Effector memory CD4-positive, alpha-beta T cell (primary cell): ENCODE data around the gene RANBP9.

Experiments used
- DNase-seq, 3 donors: peaks; one replicate each; pipeline ENCODE4 v3.0.0-alpha.2; 2020
- H3K27ac ChIP-seq: 2 replicates; pipeline ENCODE4 v1.7.0; 2013; ENCODE audit warnings: mild to moderate bottlenecking, low read length, moderate library complexity; ENCODE audit not compliant: insufficient read depth, poor library complexity, severe bottlenecking
- H3K27me3 ChIP-seq: replicated peaks from 2 replicates; pipeline ENCODE4 v1.7.0; 2013; ENCODE audit warnings: mild to moderate bottlenecking, low read length; ENCODE audit not compliant: insufficient read depth, control insufficient read depth, poor library complexity, severe bottlenecking
- H3K36me3 ChIP-seq: 2 replicates; pipeline ENCODE4 v1.7.0; 2013; ENCODE audit warnings: mild to moderate bottlenecking, low read length, moderate library complexity; ENCODE audit not compliant: control insufficient read depth, insufficient read depth
- H3K4me1 ChIP-seq: 2 replicates; pipeline ENCODE4 v1.7.0; 2013; ENCODE audit warnings: low read length, mild to moderate bottlenecking; ENCODE audit not compliant: control insufficient read depth, insufficient read depth, poor library complexity, severe bottlenecking
- H3K4me3 ChIP-seq: 2 replicates; pipeline ENCODE4 v1.7.0; 2013; ENCODE audit warnings: low read length, low read depth, mild to moderate bottlenecking; ENCODE audit not compliant: insufficient read depth, poor library complexity, severe bottlenecking
- H3K9me3 ChIP-seq: 2 replicates; pipeline ENCODE4 v1.7.0; 2013; ENCODE audit warnings: mild to moderate bottlenecking, low read length, moderate library complexity; ENCODE audit not compliant: control insufficient read depth

The RANBP9 gene

GRCh38 chr6:13671548-13672127 is 40.0 kb downstream of the RANBP9 start:
- Histone ChIP-seq H3K27me3 (no peaks in the 10 kb centered on the region), H3K36me3 (no peaks in the 10 kb centered on the region), H3K9me3 (no peaks in the 10 kb centered on the region), H3K4me3 (no peak overlapping the region), H3K27ac (no peak overlapping the region), H3K4me1 (peaks cover 3% of the 10 kb centered on the region)
- DNase-seq: no peak

- no peaks in the 10 kb centered on the region for H3K9me3 ChIP-seq
- H3K27ac ChIP-seq: no peak overlapping the region
- H3K4me3 ChIP-seq: no peak overlapping the region
- H3K27me3 ChIP-seq: no peaks in the 10 kb centered on the region
- no peak for DNase-seq
- peaks cover 3% of the 10 kb centered on the region for H3K4me1 ChIP-seq
- H3K36me3 ChIP-seq: no peaks in the 10 kb centered on the region
These were observed 42.2 kb downstream of the RANBP9 start for GRCh38 chr6:13669476-13669875.

- no peak for DNase-seq
- no peaks in the 10 kb centered on the region for H3K27me3 ChIP-seq
- H3K4me1 ChIP-seq: peaks cover 3% of the 10 kb centered on the region
- H3K9me3 ChIP-seq: no peaks in the 10 kb centered on the region
- no peak overlapping the region for H3K27ac ChIP-seq
- H3K4me3 ChIP-seq: no peak overlapping the region
- no peaks in the 10 kb centered on the region for H3K36me3 ChIP-seq
These were observed 43.2 kb downstream of the RANBP9 start for GRCh38 chr6:13668291-13668928.

- Histone ChIP-seq H3K4me3 (no peak overlapping the region), H3K27me3 (no peaks in the 10 kb centered on the region), H3K4me1 (peaks cover 3% of the 10 kb centered on the region), H3K36me3 (no peaks in the 10 kb centered on the region), H3K27ac (no peak overlapping the region), H3K9me3 (no peaks in the 10 kb centered on the region)
- no peak for DNase-seq
These were observed 44.0 kb downstream of the RANBP9 start for GRCh38 chr6:13667655-13668054.

GRCh38 chr6:13666194-13667105 is 45.2 kb downstream of the RANBP9 start:
- Histone ChIP-seq H3K9me3 (no peaks in the 10 kb centered on the region), H3K4me3 (no peak overlapping the region), H3K36me3 (no peaks in the 10 kb centered on the region), H3K27ac (no peak overlapping the region), H3K27me3 (no peaks in the 10 kb centered on the region), H3K4me1 (peaks cover 8% of the 10 kb centered on the region)
- no peak for DNase-seq

- H3K4me3 ChIP-seq: no peak overlapping the region
- H3K9me3 ChIP-seq: no peaks in the 10 kb centered on the region
- peaks cover 12% of the 10 kb centered on the region for H3K4me1 ChIP-seq
- H3K27ac ChIP-seq: no peak overlapping the region
- no peak for DNase-seq
- H3K36me3 ChIP-seq: no peaks in the 10 kb centered on the region
- H3K27me3 ChIP-seq: no peaks in the 10 kb centered on the region
These were observed 46.8 kb downstream of the RANBP9 start for GRCh38 chr6:13664703-13665352.

GRCh38 chr6:13663986-13664385 is 47.6 kb downstream of the RANBP9 start:
- H3K27ac ChIP-seq: no peak overlapping the region
- DNase-seq: no peak
- no peaks in the 10 kb centered on the region for H3K36me3 ChIP-seq
- H3K27me3 ChIP-seq: no peaks in the 10 kb centered on the region
- H3K4me1 ChIP-seq: peaks cover 12% of the 10 kb centered on the region
- no peak overlapping the region for H3K4me3 ChIP-seq
- no peaks in the 10 kb centered on the region for H3K9me3 ChIP-seq

GRCh38 chr6:13662651-13663334 is 48.8 kb downstream of the RANBP9 start:
- H3K36me3 ChIP-seq: no peaks in the 10 kb centered on the region
- H3K4me3 ChIP-seq: no peak overlapping the region
- H3K27ac ChIP-seq: no peak overlapping the region
- no peaks in the 10 kb centered on the region for H3K9me3 ChIP-seq
- H3K4me1 ChIP-seq: peaks cover 9% of the 10 kb centered on the region
- H3K27me3 ChIP-seq: no peaks in the 10 kb centered on the region
- DNase-seq: no peak

- H3K27me3 ChIP-seq: no peaks in the 10 kb centered on the region
- no peak overlapping the region for H3K4me3 ChIP-seq
- peaks cover 4% of the 10 kb centered on the region for H3K36me3 ChIP-seq
- no peak overlapping the region for H3K27ac ChIP-seq
- DNase-seq: no peak
- H3K4me1 ChIP-seq: peaks cover 9% of the 10 kb centered on the region
- no peaks in the 10 kb centered on the region for H3K9me3 ChIP-seq
These were observed 50.0 kb downstream of the RANBP9 start for GRCh38 chr6:13661647-13662046.
